HepG2 (cell line): ENCODE results near the gene SLC38A8. TPM values are rescaled to one million over a fixed set of nuclear protein-coding genes. Genes with fewer than 3 reads are reported as not detected.

Experiments used
- ATAC-seq: fragments of 200-7000 bp; cut with Tn5 transposase; 3 replicates; pipeline ENCODE4 v1.9.1; 2020; ENCODE audit warnings: mild to moderate bottlenecking, moderate library complexity
- BruUV-seq: library from RNA; stranded (reverse); fragments of 400-500 nt; replicated peaks from 2 replicates; lab custom pipeline; 2021; lab: Mats Ljungman, UMichigan
- CTCF ChIA-PET: fragments of 300-600 bp; formaldehyde crosslinking; extraction: SDS; loops from one replicate; lab custom pipeline; 2021; ENCODE audit warnings: low total read pairs, inconsistent platforms, low intra/inter-chr PET ratio; lab: Yijun Ruan, JAX
- POLR2A ChIA-PET: fragments of 350-600 bp; sonication (Branson Sonifier 250); formaldehyde crosslinking; loops from one replicate; lab custom pipeline; 2020; ENCODE audit warnings: antibody characterized with exemption, inconsistent platforms; lab: Yijun Ruan, JAX
- DNase-seq: peaks from one replicate; pipeline ENCODE4 v3.0.0-alpha.2; 2015; ENCODE audit warnings: low spot score
- FAIRE-seq: peaks from 3 replicates; lab custom pipeline; 2011; peaks lifted over from hg19 to GRCh38; lab: Jason Lieb, UNC
- H2AFZ ChIP-seq: one replicate; pipeline ENCODE4 v1.6.1; 2011; ENCODE audit warnings: low read length, inconsistent platforms
- H3K27ac ChIP-seq: fragments of 300-600 bp; 3 replicates; pipeline ENCODE4 v1.8.0; 2011; ENCODE audit warnings: mixed run types, mild to moderate bottlenecking, mixed read lengths, low read length, inconsistent platforms; ENCODE audit not compliant: insufficient read depth; ENCODE audit errors: extremely low read length
- H3K27me3 ChIP-seq, 2 experiments: fragments of 200-600 bp in 1 of 2; 2 replicates in 1 of 2; 3 replicates in 1 of 2; pipeline versions ENCODE4 v1.6.0 to v1.8.0; 2011; ENCODE audit warnings: low read length in 2 of 2, mild to moderate bottlenecking in 2 of 2, moderate library complexity in 2 of 2, inconsistent platforms in 1 of 2; ENCODE audit not compliant: insufficient read depth in 2 of 2, control insufficient read depth in 1 of 2
- H3K36me3 ChIP-seq, 2 experiments: fragments of 200-600 bp in 1 of 2; replicated peaks in 1 of 2; 2 replicates in 1 of 2; 3 replicates in 1 of 2; pipeline versions ENCODE4 v1.5.1 to v1.8.0; 2011; ENCODE audit warnings: low read length in 2 of 2, inconsistent platforms in 1 of 2; ENCODE audit not compliant: insufficient read depth in 2 of 2, control insufficient read depth in 1 of 2
- H3K4me1 ChIP-seq: 2 replicates; pipeline ENCODE4 v1.5.1; 2012; ENCODE audit warnings: low read length, inconsistent platforms; ENCODE audit not compliant: insufficient read depth
- H3K4me2 ChIP-seq: 2 replicates; pipeline ENCODE4 v1.6.0; 2011; ENCODE audit warnings: low read depth, low read length, inconsistent platforms
- H3K4me3 ChIP-seq, 3 experiments: fragments of 200-600 bp in 1 of 3; sonication (generic), shearing (Covaris generic) in 1 of 3; replicated peaks in 1 of 3; 2 replicates each; pipeline ENCODE4 v1.5.1; 2011 to 2016; ENCODE audit warnings: low read length in 3 of 3, inconsistent platforms in 2 of 3, low read depth in 2 of 3, mild to moderate bottlenecking in 2 of 3, control low read depth in 1 of 3, mixed read lengths in 1 of 3; ENCODE audit not compliant: insufficient read depth in 1 of 3
- H3K79me2 ChIP-seq: one replicate; pipeline ENCODE4 v1.6.1; 2011; ENCODE audit warnings: low read length, inconsistent platforms; ENCODE audit not compliant: insufficient read depth
- H3K9ac ChIP-seq: 2 replicates; pipeline ENCODE4 v1.6.0; 2011; ENCODE audit warnings: mild to moderate bottlenecking, low read depth, low read length, inconsistent platforms; ENCODE audit not compliant: insufficient read depth
- H3K9me3 ChIP-seq: 2 replicates; pipeline ENCODE4 v1.5.1; 2012; ENCODE audit warnings: mild to moderate bottlenecking, low read length
- H4K20me1 ChIP-seq: 2 replicates; pipeline ENCODE4 v1.6.0; 2011; ENCODE audit warnings: inconsistent platforms, mild to moderate bottlenecking, low read length, moderate library complexity; ENCODE audit not compliant: insufficient read depth
- AGO2 ChIP-seq: fragments of 200-400 bp; formaldehyde crosslinking; optimal IDR thresholded peaks from 2 replicates; pipeline ENCODE3; 2017; ENCODE audit warnings: mild to moderate bottlenecking, low read depth, low read length, moderate library complexity
- CSRNP1 ChIP-seq: sonication (generic); formaldehyde crosslinking; IDR thresholded peaks from 2 replicates; pipeline ENCODE4 v1.8.1; 2023; ENCODE audit warnings: mild to moderate bottlenecking, missing genetic modification reagents
- FOXA1 ChIP-seq, 2 experiments: fragments of 450-650 bp in 1 of 2; sonication (generic) in 1 of 2; formaldehyde crosslinking in 1 of 2; IDR thresholded peaks; 2 replicates each; pipeline versions ENCODE4 v1.4.0 to v1.6.1; 2016 to 2020; ENCODE audit warnings: missing genetic modification reagents in 1 of 2
- MATR3 ChIP-seq: sonication (generic); formaldehyde crosslinking; IDR thresholded peaks from 2 replicates; pipeline ENCODE4 v1.4.0; 2020; ENCODE audit warnings: missing genetic modification reagents
- POGZ ChIP-seq: sonication (generic); formaldehyde crosslinking; IDR thresholded peaks from 2 replicates; pipeline ENCODE4 v1.4.0; 2020; ENCODE audit warnings: mild to moderate bottlenecking, missing genetic modification reagents
- PPARG ChIP-seq: conservative IDR thresholded peaks from 2 replicates; pipeline ENCODE4 v1.6.1; 2016; ENCODE audit warnings: missing biosample characterization, missing genetic modification reagents
- STAG1 ChIP-seq: sonication (generic); formaldehyde crosslinking; IDR thresholded peaks from 2 replicates; pipeline ENCODE4 v1.4.0; 2020; ENCODE audit warnings: missing genetic modification reagents
- TAF1 ChIP-seq: sonication (generic); formaldehyde crosslinking; IDR thresholded peaks from 2 replicates; pipeline ENCODE4 v1.4.0; 2020; ENCODE audit warnings: missing genetic modification reagents
- ZNF17 ChIP-seq: sonication (generic); formaldehyde crosslinking; IDR thresholded peaks from 2 replicates; pipeline ENCODE4 v1.5.0; 2020; ENCODE audit warnings: mild to moderate bottlenecking, missing genetic modification reagents
- ZNF260 ChIP-seq: sonication (generic); formaldehyde crosslinking; IDR thresholded peaks from 2 replicates; pipeline ENCODE4 v1.4.0; 2020; ENCODE audit warnings: missing genetic modification reagents, low read depth, mild to moderate bottlenecking, borderline replicate concordance
- ZNF556 ChIP-seq: sonication (generic); formaldehyde crosslinking; IDR thresholded peaks from 2 replicates; pipeline ENCODE4 v1.4.0; 2020; ENCODE audit warnings: mild to moderate bottlenecking, missing genetic modification reagents, borderline replicate concordance
- ZZZ3 ChIP-seq: sonication (generic); formaldehyde crosslinking; IDR thresholded peaks from 2 replicates; pipeline ENCODE4 v1.4.0; 2020; ENCODE audit warnings: missing genetic modification reagents, mild to moderate bottlenecking, borderline replicate concordance
- WGBS: methylation state at CpG from one replicate; pipeline ENCODE4 v1.1.6; 2017; ENCODE audit warnings: low lambda C conversion rate; 5-methylcytosine and 5-hydroxymethylcytosine counted together
- in situ Hi-C: cut with HindIII; loops from 2 replicates; pipeline ENCODE4 v1.10.0; 2017; ENCODE audit warnings: low pct_unique_long_range_greater_than_20kb; ENCODE audit not compliant: extremely low pct_ligation_motif_present
- intact Hi-C: fragments of 100-400 bp; cut with micrococcal nuclease; formaldehyde crosslinking; loops from one replicate; pipeline ENCODE4 v1.10.0; 2022; ENCODE audit not compliant: unreplicated experiment
- polyA plus RNA-seq, 8 experiments: library from polyadenylated mRNA; depleted of rRNA in 3 of 8; stranded (reverse) in 7 of 8; unstranded in 1 of 8; fragments of >200 nt; fragmentation: Illumina TruSeq in 4 of 8; extraction: Trizol in 4 of 8; gene quantifications; 2 replicates each; pipeline versions ENCODE4 v1.2.1 to v1.2.3, GENCODE V29; 2011 to 2016; ENCODE audit warnings: low read depth in 4 of 8, missing spikeins in 1 of 8, mixed read lengths in 1 of 8; ENCODE audit not compliant: insufficient read depth in 1 of 8
- total RNA-seq, 5 experiments: library from RNA; depleted of rRNA; stranded (reverse); fragments of >200 nt; fragmentation: Illumina TruSeq; extraction: Trizol; gene quantifications; 2 replicates each; pipeline ENCODE4 v1.2.3, GENCODE V29; 2016; ENCODE audit warnings: low read depth in 1 of 5

Gene SLC38A8
- total and polyA plus RNA-seq, 2 of the 13 experiments (the other 11 are each of a cell fraction or from before 2014, with no cell fraction given), result 0.24 to 0.37 TPM

DNA sequence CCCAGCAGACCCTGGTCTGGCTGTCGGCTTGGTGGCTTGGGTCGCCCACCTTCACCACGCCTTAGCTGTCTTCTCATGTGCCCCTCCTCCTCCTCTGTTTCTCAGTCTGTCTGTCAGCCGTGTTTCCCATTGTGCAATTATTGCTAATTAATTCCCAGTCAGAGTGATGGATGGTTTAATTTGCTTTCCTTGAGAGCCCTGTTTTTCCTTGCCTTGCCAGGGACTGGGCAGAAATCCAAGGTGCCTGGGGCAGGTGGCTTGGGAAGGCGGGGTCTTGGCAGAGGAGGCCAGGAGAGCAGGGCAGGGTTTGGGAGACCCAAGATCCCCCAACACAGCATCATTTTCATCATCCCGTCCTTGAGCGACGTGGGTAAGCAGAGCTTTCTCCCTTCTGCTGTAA lies 53.3 kb downstream of the SLC38A8 start (continued):
- TF ChIP-seq FOXA1 (IDR thresholded peaks at IDR 0.05) (no peak), FOXA1 (CRISPR knock-in tag; IDR thresholded peaks at IDR 0.05) (no peak)

GRCh38 chr16:83983491-83983890 lies 59.1 kb downstream of the SLC38A8 start:
- TF ChIP-seq PPARG (CRISPR knock-in tag), result no peak
- no peak for TF ChIP-seq ZZZ3 (CRISPR knock-in tag)
- no peak for TF ChIP-seq POGZ (CRISPR knock-in tag)
- TF ChIP-seq STAG1, result no peak
- TF ChIP-seq TAF1 (CRISPR knock-in tag), result no peak
- TF ChIP-seq ZNF556 (CRISPR knock-in tag), result no peak
- TF ChIP-seq CSRNP1 (CRISPR knock-in tag), result no peak
- TF ChIP-seq MATR3, result no peak
- no peak for TF ChIP-seq ZNF260 (CRISPR knock-in tag)
- no peak for TF ChIP-seq ZNF17 (CRISPR knock-in tag)
- no peak for TF ChIP-seq AGO2
- H3K4me1 ChIP-seq, result no peaks in the 10 kb centered on the region
- H3K79me2 ChIP-seq, result no peaks in the 10 kb centered on the region
- no TSS peak for BruUV-seq
- FAIRE-seq, result no peak
- no peak for DNase-seq
- H3K36me3 ChIP-seq, result no peaks in the 10 kb centered on the region
- intact Hi-C loops, result no loop called here
- no peak overlapping the region for H3K4me3 ChIP-seq
- no peak for ATAC-seq
- no peaks in the 10 kb centered on the region for H4K20me1 ChIP-seq
- CTCF ChIA-PET, result no interaction called here
- H3K9me3 ChIP-seq, result peaks cover 7% of the 10 kb centered on the region
- no peak overlapping the region for H2AFZ ChIP-seq
- H3K27ac ChIP-seq, result no peak overlapping the region
- H3K4me2 ChIP-seq, result no peak overlapping the region
- no peak overlapping the region for H3K9ac ChIP-seq
- H3K27me3 ChIP-seq, result peaks cover 0 to 12% of the 10 kb centered on the region in 2 experiments; a peak in 2 of 5 replicates
- POLR2A ChIA-PET, result interaction anchor here (0.6 kb wide), 1 partner anchor 63 kb away, joined by 3 read pairs; no protein-coding TSS in a partner anchor
- in situ Hi-C loops, result no loop called here
- 49% methylated on average over 4 of the region's 4 CpGs for WGBS
